ENCODE data around the gene RIPK1.
"Not testable (repeated sequence)": the region's sequence is repeated elsewhere in the genome, so short reads cannot be mapped to it uniquely, and the experiment has no call there.

The RIPK1 gene

DNA sequence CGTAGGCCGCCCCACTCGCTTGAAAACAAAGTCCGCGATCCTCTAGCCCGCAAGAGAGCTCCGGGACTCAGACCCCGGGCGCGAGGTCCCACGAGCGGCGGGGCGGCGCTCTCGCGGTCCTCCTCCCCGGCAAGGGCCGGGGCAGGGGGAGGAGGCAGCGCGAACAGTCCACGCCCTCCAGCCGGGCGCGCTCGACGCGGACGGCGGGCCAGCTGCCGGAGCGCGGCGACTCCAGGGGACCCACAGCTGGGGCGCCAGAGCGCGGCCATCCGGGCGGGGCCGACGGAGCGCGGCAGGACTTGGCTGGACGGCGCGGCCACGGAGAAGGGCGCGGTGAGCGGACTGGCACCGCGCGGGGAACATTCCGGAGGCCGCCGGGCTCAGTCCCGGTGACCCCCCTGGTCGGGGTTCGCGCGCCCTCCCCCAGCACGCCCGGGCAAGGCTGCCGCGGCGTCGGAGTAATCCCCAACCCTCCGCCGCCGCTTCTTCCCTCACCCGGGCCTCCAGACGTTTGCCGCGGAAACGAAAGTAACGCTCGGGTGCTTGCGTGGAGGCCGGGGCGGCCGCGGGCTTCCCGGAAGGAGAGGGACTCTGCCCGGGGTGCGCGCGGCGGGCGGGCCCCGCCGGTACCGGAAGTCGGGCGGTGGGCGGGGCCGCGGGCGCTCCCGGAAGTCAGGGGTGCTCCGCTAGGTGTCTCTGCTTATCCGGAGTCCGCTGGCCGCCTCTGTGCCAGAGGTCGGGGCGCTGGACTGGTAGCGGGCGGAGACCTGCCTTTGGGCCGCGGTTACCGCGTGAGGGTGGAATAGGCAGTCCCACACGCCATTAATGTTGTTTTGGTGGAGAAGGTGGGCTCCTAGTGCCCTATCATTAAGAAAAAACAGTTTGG lies at the start of gene RIPK1:
Gene RIPK1, plus strand, starts transcription at position 166 of the 886 bp plus-strand sequence. CDS start 8,330 bp downstream, outside the sequence.
- DNase-seq = peak; percentile 68 to 92

DNA sequence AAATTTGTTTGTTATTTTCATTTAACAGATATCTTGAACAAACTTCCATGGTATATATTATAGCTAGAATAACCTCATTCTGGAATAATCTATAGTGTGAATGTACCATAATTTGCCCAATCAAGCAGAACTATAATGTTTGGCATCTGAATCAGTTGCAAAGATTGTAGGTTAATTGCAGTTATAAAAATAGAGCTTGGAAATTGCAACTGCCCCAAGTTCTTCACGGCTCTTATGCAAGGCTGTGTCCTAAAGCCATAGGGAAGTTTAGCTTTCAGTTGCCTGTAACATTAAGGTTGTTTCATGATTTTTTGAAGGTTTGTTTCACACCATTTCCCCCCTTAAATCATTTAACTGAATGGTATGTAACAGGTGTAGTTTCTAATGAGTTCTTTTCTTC lies 49.2 kb upstream of the RIPK1 start:
- DNase-seq = no peak

GRCh38 chr6:3019749-3020320 lies 48.5 kb upstream of the RIPK1 start:
- no peak for DNase-seq

GRCh38 chr6:3020976-3021598 lies 47.2 kb upstream of the RIPK1 start:
- DNase-seq = not testable (repeated sequence)

- peak in 1 of 2 experiments; percentile 14 for DNase-seq
These were observed 45.3 kb upstream of the RIPK1 start for GRCh38 chr6:3022765-3023662.

- peak; percentile 95 to 97 for DNase-seq
These were observed 44.4 kb upstream of the RIPK1 start for GRCh38 chr6:3023663-3024483.

- DNase-seq = no peak
These were observed 41.3 kb upstream of the RIPK1 start for GRCh38 chr6:3026791-3027626.

DNA sequence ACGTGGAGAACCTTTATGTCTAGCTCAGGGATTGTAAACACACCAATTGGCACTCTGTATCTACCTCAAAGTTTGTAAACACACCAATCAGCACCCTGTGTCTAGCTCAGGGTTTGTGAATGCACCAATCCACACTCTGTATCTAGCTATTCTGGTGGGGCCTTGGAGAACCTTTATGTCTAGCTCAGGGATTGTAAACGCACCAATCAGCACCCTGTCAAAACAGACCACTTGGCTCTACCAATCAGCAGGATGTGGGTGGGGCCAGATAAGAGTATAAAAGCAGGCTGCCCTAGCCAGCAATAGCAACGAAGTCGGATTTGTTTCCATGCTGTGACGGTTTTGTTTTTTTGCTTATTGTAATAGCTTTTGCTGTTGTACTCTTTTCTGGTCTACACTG lies 40.1 kb upstream of the RIPK1 start:
- DNase-seq = not testable (repeated sequence)

DNA sequence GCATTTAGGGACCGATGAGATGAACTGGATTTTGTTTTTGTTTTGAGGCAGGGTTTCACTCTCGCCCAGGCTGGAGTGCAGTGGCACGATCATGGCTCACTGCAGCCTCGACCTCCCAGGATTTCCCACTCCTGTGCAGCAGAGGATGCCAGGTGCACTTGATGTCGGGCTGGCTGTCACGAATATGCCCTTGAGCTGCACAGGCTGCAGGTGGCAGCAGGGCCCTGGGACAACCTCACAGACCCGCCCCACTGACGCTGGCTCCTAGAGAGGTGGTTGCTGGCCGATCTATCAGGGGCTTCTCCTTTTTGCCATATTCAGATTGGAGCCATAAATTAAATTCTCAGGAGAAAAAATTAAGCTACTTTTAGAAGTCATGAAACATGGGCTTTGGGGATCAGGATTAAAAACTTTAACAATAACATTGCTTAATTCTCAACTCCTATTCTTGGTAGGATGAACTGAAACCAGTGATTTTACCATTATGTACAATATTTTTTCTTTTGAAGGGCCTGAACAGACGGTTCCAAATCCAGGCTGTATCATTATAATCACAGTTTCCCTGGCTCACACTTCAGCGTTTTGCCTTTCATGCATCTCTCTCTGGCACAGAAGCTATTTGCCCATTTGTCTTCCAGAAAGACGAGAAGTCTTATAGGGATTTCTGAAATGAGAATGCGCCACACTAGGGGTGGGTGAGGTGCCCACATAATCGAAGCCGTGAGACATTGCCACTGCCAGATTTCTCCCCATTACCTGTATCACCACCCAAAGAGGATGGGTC lies 36.2 kb upstream of the RIPK1 start:
- peak; percentile 68 to 81 for DNase-seq

DNA sequence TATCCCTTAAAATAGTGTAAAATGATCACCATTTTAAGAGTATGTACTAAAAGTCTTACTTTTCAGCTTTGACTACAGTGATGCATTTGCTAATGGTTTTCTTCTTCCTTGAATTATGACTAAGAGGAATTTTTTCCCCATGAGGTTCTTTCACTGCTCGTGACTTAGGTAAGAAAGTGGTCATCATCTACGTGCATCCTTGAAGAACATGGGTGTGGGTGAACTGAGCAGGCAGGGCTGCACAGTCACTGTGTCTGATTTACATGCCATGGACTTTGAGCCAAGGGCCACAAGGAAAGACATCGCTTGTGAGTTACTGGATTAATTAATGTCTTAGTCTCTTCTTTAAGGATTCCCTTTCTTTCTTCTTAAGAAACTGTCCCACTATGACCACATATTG lies 35.3 kb upstream of the RIPK1 start:
- no peak for DNase-seq

DNA sequence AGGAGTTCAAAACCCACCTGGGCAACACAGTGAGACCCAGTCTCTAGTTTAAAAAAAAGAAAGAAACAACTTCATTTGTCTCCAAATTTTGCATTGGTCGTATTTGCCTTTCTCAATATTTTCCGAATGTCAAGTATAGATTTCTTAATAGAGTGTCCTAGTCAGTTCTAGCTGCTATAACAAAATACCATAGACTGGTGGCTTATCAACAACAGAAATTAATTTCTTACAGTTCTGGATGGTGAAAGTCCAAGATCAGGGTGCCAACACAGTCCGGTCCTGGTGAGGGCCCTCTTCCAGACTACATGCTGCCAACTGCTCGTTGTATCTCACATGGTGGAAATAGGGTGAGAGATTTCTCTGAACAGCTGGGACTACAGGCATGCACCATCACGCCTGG lies 34.6 kb upstream of the RIPK1 start:
- DNase-seq = no peak

GRCh38 chr6:3035397-3035796 lies 32.9 kb upstream of the RIPK1 start:
- DNase-seq = no peak

- DNase-seq = no peak
These were observed 31.2 kb upstream of the RIPK1 start for GRCh38 chr6:3036861-3037637.

DNA sequence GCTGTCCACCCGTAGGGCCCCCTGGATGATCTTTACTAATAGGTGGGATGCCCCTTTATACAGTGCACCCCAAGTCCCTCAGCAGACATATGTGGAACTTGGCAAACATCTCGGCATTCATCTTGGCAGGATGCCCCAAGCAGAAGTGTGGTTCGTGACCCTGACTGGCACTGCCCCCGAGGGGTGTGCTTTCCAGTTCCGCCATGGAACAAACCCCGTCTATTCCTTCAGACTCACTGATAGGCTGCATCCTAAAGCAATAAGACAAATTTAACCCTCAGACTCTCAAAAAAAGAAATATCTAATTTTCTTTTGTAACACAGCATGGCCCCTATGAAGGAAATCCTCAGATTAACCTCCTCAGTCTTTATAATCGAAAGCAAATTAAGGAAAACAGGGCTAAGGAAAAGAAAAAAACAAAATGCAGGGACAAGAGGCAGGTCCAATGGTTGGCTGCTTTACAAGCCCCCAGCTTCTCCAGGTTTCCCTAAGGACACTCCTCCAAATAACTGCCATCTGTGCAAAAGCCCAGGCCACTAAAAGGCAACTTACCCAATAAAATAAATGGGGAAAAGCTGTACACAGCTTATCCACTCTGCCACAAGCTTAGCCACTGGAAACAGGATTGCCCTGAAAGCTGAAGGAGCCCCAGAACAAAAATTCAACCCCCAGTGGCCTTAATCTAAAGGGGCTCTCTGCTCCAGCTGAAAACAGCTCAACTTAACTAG lies 30.5 kb upstream of the RIPK1 start:
- no peak for DNase-seq

DNA sequence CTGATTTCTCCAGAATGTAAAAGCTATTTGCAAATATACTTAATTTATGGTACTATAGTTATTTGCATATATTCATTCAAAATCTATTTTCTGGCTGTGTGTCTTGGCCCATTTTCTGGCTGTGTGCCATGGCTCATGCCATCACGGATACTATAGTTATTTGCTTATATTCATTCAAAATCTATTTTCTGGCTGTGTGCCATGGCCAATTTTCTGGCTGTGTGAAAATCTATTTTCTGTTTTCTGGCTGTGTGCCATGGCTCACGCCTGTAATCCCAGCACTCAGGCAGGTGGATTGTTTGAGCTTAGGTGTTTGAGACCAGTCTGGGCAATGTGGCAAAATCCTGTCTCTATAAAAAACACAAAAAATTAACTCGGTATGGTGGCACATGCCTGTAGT lies 28.9 kb upstream of the RIPK1 start:
- peak; percentile 57 to 62 for DNase-seq

DNA sequence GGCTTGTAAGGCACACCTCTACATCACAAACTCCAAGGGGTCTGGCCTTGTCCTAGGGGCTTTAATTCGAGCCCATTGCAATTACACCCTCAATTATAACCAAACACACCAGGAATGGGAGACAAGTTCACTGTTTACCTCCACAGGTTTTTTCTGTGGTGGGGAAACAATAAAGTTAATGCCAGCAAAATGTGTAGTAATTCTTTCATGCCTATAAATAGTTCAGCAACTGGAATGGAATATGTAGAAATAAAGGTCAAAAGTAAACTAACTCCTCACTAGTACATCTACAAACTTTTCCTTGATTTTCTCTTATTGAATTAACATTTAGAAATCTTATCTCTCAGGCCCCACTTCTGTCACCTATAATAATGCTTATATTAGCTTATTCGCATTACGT lies 27.1 kb upstream of the RIPK1 start:
- no peak for DNase-seq

DNA sequence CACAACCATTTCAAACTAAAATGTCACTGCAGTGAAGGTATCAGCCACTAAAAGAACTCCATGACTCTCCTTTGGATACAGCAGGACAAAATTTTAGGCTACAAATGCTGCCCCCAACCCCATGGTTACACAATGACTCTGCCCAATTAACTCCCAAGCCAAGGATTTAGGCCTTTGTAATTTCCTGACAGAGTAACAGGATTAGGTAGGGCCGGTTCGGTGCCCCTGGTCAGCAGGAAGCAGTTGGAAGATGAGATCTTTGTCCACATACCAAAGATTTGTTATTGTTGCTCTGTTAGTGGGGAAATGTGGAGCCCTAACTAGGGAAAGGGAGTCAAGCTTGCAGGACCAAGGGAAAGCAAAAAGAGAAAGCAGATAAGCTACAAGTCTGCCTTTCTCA lies 26.7 kb upstream of the RIPK1 start:
- no peak for DNase-seq

GRCh38 chr6:3045369-3045768 lies 22.9 kb upstream of the RIPK1 start:
- DNase-seq = peak; percentile 79 to 85

GRCh38 chr6:3045777-3046176 lies 22.5 kb upstream of the RIPK1 start:
- no peak for DNase-seq

Data from SHP77 (cell line).